ENCODE data around the gene PLAC8L1.

The PLAC8L1 gene

GRCh38 chr5:146072595-146072994 is 32.8 kb downstream of the PLAC8L1 start:
- H3K4me3 ChIP-seq (ENCODE audit: low read depth, low read length) = no peak overlapping the region
- no peak for TF ChIP-seq CTCF (IDR thresholded peaks at IDR 0.05; ENCODE audit: borderline replicate concordance, insufficient read depth, low read depth, low read length)

GRCh38 chr5:146071171-146071570 is 34.2 kb downstream of the PLAC8L1 start:
- no peak for TF ChIP-seq CTCF (IDR thresholded peaks at IDR 0.05; ENCODE audit: borderline replicate concordance, insufficient read depth, low read depth, low read length)
- H3K4me3 ChIP-seq (ENCODE audit: low read depth, low read length) = no peak overlapping the region

GRCh38 chr5:146070746-146071145 is 34.6 kb downstream of the PLAC8L1 start:
- no peak for TF ChIP-seq CTCF (IDR thresholded peaks at IDR 0.05; ENCODE audit: borderline replicate concordance, insufficient read depth, low read depth, low read length)
- H3K4me3 ChIP-seq (ENCODE audit: low read depth, low read length) = no peak overlapping the region

GRCh38 chr5:146069780-146070099 is 35.6 kb downstream of the PLAC8L1 start:
- no peak for TF ChIP-seq CTCF (IDR thresholded peaks at IDR 0.05; ENCODE audit: borderline replicate concordance, insufficient read depth, low read depth, low read length)
- no peak overlapping the region for H3K4me3 ChIP-seq (ENCODE audit: low read depth, low read length)

GRCh38 chr5:146068977-146069779 is 36.2 kb downstream of the PLAC8L1 start:
- no peak overlapping the region for H3K4me3 ChIP-seq (ENCODE audit: low read depth, low read length)
- TF ChIP-seq CTCF (IDR thresholded peaks at IDR 0.05; ENCODE audit: borderline replicate concordance, insufficient read depth, low read depth, low read length) = no peak

- no peak overlapping the region for H3K4me3 ChIP-seq (ENCODE audit: low read depth, low read length)
- no peak for TF ChIP-seq CTCF (IDR thresholded peaks at IDR 0.05; ENCODE audit: borderline replicate concordance, insufficient read depth, low read depth, low read length)
Measured at GRCh38 chr5:146068206-146068605, 37.2 kb downstream of the PLAC8L1 start.

- H3K4me3 ChIP-seq (ENCODE audit: low read depth, low read length) = no peak overlapping the region
- TF ChIP-seq CTCF (IDR thresholded peaks at IDR 0.05; ENCODE audit: borderline replicate concordance, insufficient read depth, low read depth, low read length) = no peak
Measured at GRCh38 chr5:146066968-146067367, 38.4 kb downstream of the PLAC8L1 start.

Measured in GM12875 (cell line).